ENCODE data around the gene AASS. TPM values are rescaled to one million over a fixed set of nuclear protein-coding genes. Genes with fewer than 3 reads are reported as not detected.

Gene AASS
- total RNA-seq, 4 donors from 2014 or later = 5.5 to 42.7 (median 20.1) TPM

DNA sequence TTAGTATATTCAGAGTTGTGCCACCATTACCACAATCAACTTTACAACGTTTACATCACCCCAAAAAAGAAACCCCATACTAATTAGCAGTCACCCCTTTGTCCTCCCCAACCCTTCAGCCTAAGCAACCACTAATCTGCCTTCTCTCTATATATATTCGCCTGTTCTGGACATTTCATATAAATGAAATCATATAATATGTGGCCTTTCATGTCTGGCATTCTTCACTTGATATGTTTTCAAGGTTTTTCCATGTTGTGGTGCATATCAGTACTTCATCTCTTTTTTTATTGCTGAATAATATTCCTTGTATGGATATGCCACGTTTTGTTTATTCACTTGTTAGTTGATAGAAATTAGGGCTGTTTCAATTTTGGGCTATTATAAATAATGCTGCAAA lies 70.4 kb downstream of the AASS start:
- no peak for DNase-seq
- intact Hi-C loops (cut with DNase I) = no loop called here
- H3K36me3 ChIP-seq = peaks cover 0 to 51% (median 0%) of the 10 kb centered on the region in 3 donors
- TF ChIP-seq, protein P1, sequence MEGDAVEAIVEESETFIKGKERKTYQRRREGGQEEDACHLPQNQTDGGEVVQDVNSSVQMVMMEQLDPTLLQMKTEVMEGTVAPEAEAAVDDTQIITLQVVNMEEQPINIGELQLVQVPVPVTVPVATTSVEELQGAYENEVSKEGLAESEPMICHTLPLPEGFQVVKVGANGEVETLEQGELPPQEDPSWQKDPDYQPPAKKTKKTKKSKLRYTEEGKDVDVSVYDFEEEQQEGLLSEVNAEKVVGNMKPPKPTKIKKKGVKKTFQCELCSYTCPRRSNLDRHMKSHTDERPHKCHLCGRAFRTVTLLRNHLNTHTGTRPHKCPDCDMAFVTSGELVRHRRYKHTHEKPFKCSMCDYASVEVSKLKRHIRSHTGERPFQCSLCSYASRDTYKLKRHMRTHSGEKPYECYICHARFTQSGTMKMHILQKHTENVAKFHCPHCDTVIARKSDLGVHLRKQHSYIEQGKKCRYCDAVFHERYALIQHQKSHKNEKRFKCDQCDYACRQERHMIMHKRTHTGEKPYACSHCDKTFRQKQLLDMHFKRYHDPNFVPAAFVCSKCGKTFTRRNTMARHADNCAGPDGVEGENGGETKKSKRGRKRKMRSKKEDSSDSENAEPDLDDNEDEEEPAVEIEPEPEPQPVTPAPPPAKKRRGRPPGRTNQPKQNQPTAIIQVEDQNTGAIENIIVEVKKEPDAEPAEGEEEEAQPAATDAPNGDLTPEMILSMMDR (IDR thresholded peaks at IDR 0.05) = no peak
- TF ChIP-seq POLR2A (IDR thresholded peaks at IDR 0.05) = no peak
- no peaks in the 10 kb centered on the region for H3K27me3 ChIP-seq
- H3K27ac ChIP-seq = no peak overlapping the region
- H3K9me3 ChIP-seq = no peaks in the 10 kb centered on the region
- H3K4me3 ChIP-seq = no peak overlapping the region
- no peaks in the 10 kb centered on the region for H3K4me1 ChIP-seq
- 62 to 71% methylated on average over 3 of the region's 3 CpGs for whole genome bisulfite sequencing, 2 donors

DNA sequence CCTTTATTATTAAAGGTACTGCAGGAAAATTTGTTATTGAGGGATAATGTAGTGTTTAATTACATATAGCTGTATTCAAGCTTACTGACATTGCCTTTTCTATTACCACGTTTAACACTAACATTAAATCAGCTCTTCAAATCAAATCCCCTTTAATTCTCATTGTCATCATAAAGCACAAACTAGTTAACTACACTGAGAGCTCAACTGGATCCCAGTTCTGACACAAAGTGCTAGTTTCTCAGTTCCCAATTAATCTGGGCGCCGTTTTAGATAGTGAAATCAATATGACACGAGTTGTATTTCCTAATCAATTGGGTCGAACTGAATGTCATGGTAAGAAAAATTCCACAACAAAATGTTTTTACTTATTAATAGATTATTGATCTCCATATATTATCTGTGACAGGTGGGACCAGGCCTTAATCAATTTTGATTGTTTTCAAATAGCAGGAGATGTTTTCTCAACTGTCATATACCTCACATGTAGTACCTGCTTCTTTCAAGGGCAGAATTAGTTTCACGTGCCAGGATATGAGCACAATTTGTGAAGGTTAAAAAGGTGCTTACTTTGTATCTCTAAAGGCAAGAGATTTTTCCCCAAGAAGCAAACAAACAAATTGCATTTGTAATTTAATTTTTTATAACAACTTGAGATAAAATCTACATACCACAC lies 71.0 kb downstream of the AASS start:
- DNase-seq = no peak
- no peaks in the 10 kb centered on the region for H3K4me1 ChIP-seq
- peaks cover 0 to 45% (median 0%) of the 10 kb centered on the region in 3 donors for H3K36me3 ChIP-seq
- H3K27me3 ChIP-seq = no peaks in the 10 kb centered on the region
- 80 to 82% methylated on average over 6 of the region's 6 CpGs for WGBS, 2 donors
- no peak overlapping the region for H3K27ac ChIP-seq
- intact Hi-C loops (cut with DNase I) = no loop called here
- TF ChIP-seq POLR2A (IDR thresholded peaks at IDR 0.05) = no peak
- TF ChIP-seq, protein P1 (IDR thresholded peaks at IDR 0.05) = no peak
- no peaks in the 10 kb centered on the region for H3K9me3 ChIP-seq
- no peak overlapping the region for H3K4me3 ChIP-seq

DNA sequence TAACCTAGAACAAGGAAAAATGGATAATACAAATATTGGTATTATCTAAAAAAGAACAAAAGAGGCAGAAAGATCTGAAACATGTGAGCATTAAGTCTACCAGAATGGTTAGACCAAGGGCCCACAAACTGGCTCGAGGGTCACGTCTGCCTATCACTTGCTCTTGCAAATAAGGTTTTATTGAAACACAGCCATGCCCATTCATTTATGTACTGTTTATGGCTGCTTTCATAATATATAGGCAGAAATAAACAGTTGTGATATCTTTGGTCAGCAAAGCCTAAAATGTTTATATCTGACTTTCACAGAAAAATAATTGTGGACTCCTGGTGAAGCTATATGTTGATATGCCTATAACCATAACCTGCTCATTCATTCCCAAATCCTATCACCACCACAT lies 71.8 kb downstream of the AASS start:
- WGBS, 2 donors = 86 to 98% methylated on average over 2 of the region's 2 CpGs
- TF ChIP-seq POLR2A (IDR thresholded peaks at IDR 0.05) = no peak
- TF ChIP-seq, protein P1 (IDR thresholded peaks at IDR 0.05) = no peak

DNA sequence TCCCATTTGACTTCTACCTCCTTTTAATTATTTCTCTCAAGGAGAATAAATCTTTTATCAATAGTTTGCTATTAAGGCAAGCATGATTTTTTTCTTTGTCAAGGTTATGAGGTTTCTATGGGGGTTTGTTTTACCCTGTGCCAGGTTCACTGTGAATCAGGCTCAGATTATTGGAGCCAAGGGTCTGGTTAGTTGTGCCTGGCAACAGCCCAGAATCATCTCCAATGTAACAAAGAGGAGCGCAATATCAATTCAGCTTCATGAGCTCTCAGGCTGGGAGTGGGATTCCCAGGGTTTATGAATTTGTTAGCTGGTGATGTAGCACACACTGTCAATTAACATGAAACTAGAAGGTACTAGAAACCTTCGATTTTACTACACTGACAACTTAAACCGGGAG lies 73.2 kb downstream of the AASS start:
- no peaks in the 10 kb centered on the region for H3K27me3 ChIP-seq
- intact Hi-C loops (cut with DNase I) = no loop called here
- 86 to 89% methylated on average over 3 of the region's 3 CpGs for WGBS, 2 donors
- no peak for DNase-seq
- no peak overlapping the region for H3K27ac ChIP-seq
- H3K4me3 ChIP-seq = no peak overlapping the region
- H3K36me3 ChIP-seq = peaks cover 0 to 23% (median 0%) of the 10 kb centered on the region in 3 donors
- TF ChIP-seq POLR2A (IDR thresholded peaks at IDR 0.05) = no peak
- no peaks in the 10 kb centered on the region for H3K9me3 ChIP-seq
- no peaks in the 10 kb centered on the region for H3K4me1 ChIP-seq

More for the DNA sequence above, 71.8 kb downstream of the AASS start:
- no peak for DNase-seq
- Histone ChIP-seq H3K36me3 (peaks cover 0 to 37% (median 0%) of the 10 kb centered on the region in 3 donors), H3K9me3 (no peaks in the 10 kb centered on the region), H3K4me1 (no peaks in the 10 kb centered on the region), H3K4me3 (no peak overlapping the region), H3K27me3 (no peaks in the 10 kb centered on the region), H3K27ac (no peak overlapping the region)
- intact Hi-C loops (cut with DNase I) = no loop called here

DNA sequence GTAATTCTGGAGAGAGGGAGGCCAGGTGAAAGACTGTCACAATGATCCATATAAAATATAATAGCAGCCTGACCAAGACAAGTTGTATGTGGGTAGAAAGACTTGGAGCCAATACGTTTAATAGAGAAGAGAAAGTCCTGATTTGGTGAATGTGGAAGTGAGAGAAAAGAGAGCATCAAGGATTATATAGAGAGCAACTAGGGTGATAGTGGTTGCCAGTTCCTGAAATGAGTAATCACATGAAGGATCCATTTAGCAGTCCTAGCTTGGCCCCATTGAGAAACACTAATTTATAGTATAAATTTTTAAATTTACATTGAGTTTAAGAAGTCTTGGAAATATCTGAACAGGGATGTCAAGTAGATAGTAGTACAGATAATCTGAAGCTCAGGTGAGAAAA lies 74.0 kb downstream of the AASS start:
- WGBS, 2 donors = 50 to 54% methylated on average over 1 of the region's 1 CpG
- Histone ChIP-seq H3K4me3 (no peak overlapping the region), H3K9me3 (no peaks in the 10 kb centered on the region), H3K27ac (no peak overlapping the region), H3K36me3 (peaks cover 0 to 15% (median 0%) of the 10 kb centered on the region in 3 donors), H3K27me3 (no peaks in the 10 kb centered on the region), H3K4me1 (no peaks in the 10 kb centered on the region)
- no peak for DNase-seq
- TF ChIP-seq, protein P1 (IDR thresholded peaks at IDR 0.05) = no peak
- TF ChIP-seq POLR2A (IDR thresholded peaks at IDR 0.05) = no peak
- intact Hi-C loops (cut with DNase I) = no loop called here
